Measurements from ENCODE around the gene GARRE1. TPM values are rescaled to one million over a fixed set of nuclear protein-coding genes. Genes with fewer than 3 reads are reported as not detected.

GARRE1 gene
- polyA plus RNA-seq, 2 of the 4 experiments (the other 2 are of a cell fraction): 9.6 to 20.0 TPM

DNA sequence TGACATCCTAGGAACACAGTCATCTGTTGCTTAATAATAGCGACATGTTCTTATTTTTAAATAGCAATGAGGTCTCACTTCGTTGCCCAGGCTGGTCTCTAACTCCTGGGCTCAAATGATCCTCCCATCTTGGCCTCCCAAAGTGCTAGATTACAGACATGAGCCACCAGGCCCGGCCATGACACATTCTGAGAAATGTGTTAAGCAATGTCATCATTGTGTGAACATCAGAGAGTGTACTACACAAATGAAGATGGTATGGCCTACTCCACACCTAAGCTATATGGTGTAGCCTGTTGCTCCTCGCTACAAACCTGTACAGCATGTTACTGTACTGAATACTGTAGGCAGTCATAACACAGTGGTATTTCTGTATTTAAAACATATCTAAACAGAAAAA lies 24.6 kb upstream of the GARRE1 start:
- peaks cover 49% of the 10 kb centered on the region for H3K4me1 ChIP-seq
- no peak overlapping the region for H3K4me2 ChIP-seq
- POLR2A ChIA-PET: no interaction called here
- H3K4me3 ChIP-seq: no peak overlapping the region
- CTCF ChIA-PET: interaction anchor here (1.3 kb wide), 1 partner anchor 9 kb away, joined by 4 read pairs; no protein-coding TSS in a partner anchor
- no peak for DNase-seq (ENCODE audit: low read depth in 1 of 2, low spot score in 1 of 2)
- FAIRE-seq: no peak
- ATAC-seq: no peak
- no peak overlapping the region for H3K27ac ChIP-seq
- TF ChIP-seq CEBPB (IDR thresholded peaks at IDR 0.05) (no peak), RNF2 (IDR thresholded peaks at IDR 0.05; ENCODE audit: borderline replicate concordance, low read depth) (no peak), KDM1A (IDR thresholded peaks at IDR 0.05; ENCODE audit: low read depth) (no peak), HOXB13 (CRISPR knock-in tag; IDR thresholded peaks at IDR 0.05; ENCODE audit: low read depth) (no peak), USF2 (IDR thresholded peaks at IDR 0.05) (no peak), RARB (CRISPR knock-in tag; IDR thresholded peaks at IDR 0.05) (no peak), KDM5A (IDR thresholded peaks at IDR 0.05) (no peak), HMGXB4 (CRISPR knock-in tag; IDR thresholded peaks at IDR 0.05; ENCODE audit: borderline replicate concordance) (no peak), FOXS1 (CRISPR knock-in tag; IDR thresholded peaks at IDR 0.05) (no peak), BHLHE40 (IDR thresholded peaks at IDR 0.05; ENCODE audit: low read depth, low read length) (no peak), HOXA7 (CRISPR knock-in tag; IDR thresholded peaks at IDR 0.05) (no peak)
- WGBS (ENCODE audit: missing lambda C conversion rate): 91% methylated on average over 4 of the region's 4 CpGs
- H3K9me3 ChIP-seq: no peaks in the 10 kb centered on the region

DNA sequence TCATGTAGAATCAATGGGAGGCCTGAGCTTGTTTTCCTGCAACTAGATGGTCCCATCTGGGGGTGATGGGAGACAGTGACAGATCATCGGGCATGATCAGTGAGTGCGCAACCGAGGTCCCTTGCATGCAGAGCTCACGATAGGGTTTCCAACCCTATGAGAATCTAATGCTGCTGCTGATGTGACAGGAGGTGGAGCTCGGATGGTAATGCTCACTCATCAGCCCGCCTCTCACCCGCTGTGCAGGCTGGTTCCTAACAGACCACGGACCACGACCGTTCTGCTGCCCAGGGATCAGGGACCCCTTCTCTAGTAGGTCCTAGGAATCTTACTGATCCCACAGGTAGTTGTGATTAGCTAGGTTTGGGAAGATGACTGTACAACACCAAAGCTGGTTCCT lies 23.5 kb upstream of the GARRE1 start:
- TF ChIP-seq USF2 (IDR thresholded peaks at IDR 0.05): no peak
- TF ChIP-seq MAX (IDR thresholded peaks at IDR 0.05): no peak
- TF ChIP-seq ZFP36 (IDR thresholded peaks at IDR 0.05; ENCODE audit: borderline replicate concordance, partially characterized antibody): no peak
- no peak for TF ChIP-seq CEBPB (IDR thresholded peaks at IDR 0.05)
- TF ChIP-seq NR3C1 (IDR thresholded peaks at IDR 0.05): no peak
- TF ChIP-seq GATA3 (IDR thresholded peaks at IDR 0.05; ENCODE audit: borderline replicate concordance): no peak
- no peak for TF ChIP-seq SMC3 (IDR thresholded peaks at IDR 0.05)
- TF ChIP-seq FOSL2 (IDR thresholded peaks at IDR 0.05): no peak
- no peak for TF ChIP-seq FOSL2 (CRISPR knock-in tag; IDR thresholded peaks at IDR 0.05)
- TF ChIP-seq RAD21 (conservative IDR thresholded peaks at IDR 0.05 in 1 of 2, IDR thresholded peaks at IDR 0.05 in 1 of 2): no peak
- TF ChIP-seq BCL3 (IDR thresholded peaks at IDR 0.05): no peak
- Histone ChIP-seq H3K4me2 (no peak overlapping the region), H3K4me1 (peaks cover 38% of the 10 kb centered on the region), H3K27ac (no peak overlapping the region), H3K9me3 (no peaks in the 10 kb centered on the region), H3K4me3 (no peak overlapping the region)
- POLR2A ChIA-PET: no interaction called here
- CTCF ChIA-PET: interaction anchor here (0.8 to 12.6 kb wide), 5 partner anchors 8 to 815 kb away, joined by 3 to 173 read pairs (median 4); no protein-coding TSS in a partner anchor
- ATAC-seq (no peak), DNase-seq (ENCODE audit: low read depth in 1 of 2, low spot score in 1 of 2) (no peak), FAIRE-seq (no peak)
- 95% methylated on average over 10 of the region's 10 CpGs for WGBS (ENCODE audit: missing lambda C conversion rate)

Measured in A549 (cell line).